Endothelial cell of umbilical vein (primary cell): ENCODE measurements around the gene ALK. TPM values are rescaled to one million over a fixed set of nuclear protein-coding genes. Genes with fewer than 3 reads are reported as not detected.

ENCODE experiments used
- BruUV-seq: library from RNA; stranded (reverse); fragments of 400-500 nt; replicated peaks from 2 replicates; lab custom pipeline; 2021; lab: Mats Ljungman, UMichigan
- CTCF ChIA-PET: fragments of 300-600, 350-600 bp; sonication (Branson Sonifier 250); formaldehyde crosslinking; loops from one replicate; lab custom pipeline; 2021; ENCODE audit warnings: antibody characterized with exemption, inconsistent platforms; lab: Charles Lee
- POLR2A ChIA-PET: fragments of 300-600, 350-600 bp; sonication (Branson Sonifier 250); formaldehyde crosslinking; loops from one replicate; lab custom pipeline; 2021; ENCODE audit warnings: antibody characterized with exemption, inconsistent platforms; lab: Charles Lee
- DNase-seq: peaks from one replicate; pipeline ENCODE4 v3.0.0-alpha.2; 2011; ENCODE audit warnings: low read depth, low spot score
- FAIRE-seq: peaks from 2 replicates; lab custom pipeline; 2011; peaks lifted over from hg19 to GRCh38; lab: Jason Lieb, UNC
- H2AFZ ChIP-seq: 2 replicates; pipeline ENCODE4 v1.6.0; 2012; ENCODE audit warnings: low read depth, low read length, control low read depth, inconsistent platforms
- H3K27ac ChIP-seq: 2 replicates; pipeline ENCODE4 v1.5.1; 2011; ENCODE audit warnings: low read depth, mild to moderate bottlenecking, control low read depth, low read length, moderate library complexity; ENCODE audit not compliant: insufficient read depth
- H3K27me3 ChIP-seq, 2 experiments: 2 replicates each; pipeline versions ENCODE4 v1.6.0 to v1.6.1; 2011; ENCODE audit warnings: low read length in 2 of 2, mixed read lengths in 1 of 2; ENCODE audit not compliant: control insufficient read depth in 2 of 2, insufficient read depth in 2 of 2
- H3K36me3 ChIP-seq, 2 experiments: 2 replicates in 1 of 2; 3 replicates in 1 of 2; pipeline ENCODE4 v1.5.1; 2011; ENCODE audit warnings: low read length in 2 of 2, mild to moderate bottlenecking in 1 of 2, moderate library complexity in 1 of 2; ENCODE audit not compliant: control insufficient read depth in 2 of 2, insufficient read depth in 2 of 2; ENCODE audit errors: extremely low read depth in 1 of 2
- H3K4me1 ChIP-seq: 3 replicates; pipeline ENCODE4 v1.5.1; 2011; ENCODE audit warnings: mild to moderate bottlenecking, low read length; ENCODE audit not compliant: control insufficient read depth, insufficient read depth; ENCODE audit errors: extremely low read depth
- H3K4me2 ChIP-seq: 2 replicates; pipeline ENCODE4 v1.6.1; 2011; ENCODE audit warnings: low read length, control low read depth, mixed read lengths; ENCODE audit not compliant: insufficient read depth
- H3K4me3 ChIP-seq, 3 experiments: fragments of 200-600 bp in 1 of 3; sonication (generic), shearing (Covaris generic) in 1 of 3; replicated peaks in 1 of 3; 2 replicates each; pipeline ENCODE4 v1.5.1; 2011 to 2016; ENCODE audit warnings: control low read depth in 3 of 3, low read length in 3 of 3, mild to moderate bottlenecking in 2 of 3, inconsistent platforms in 1 of 3, low read depth in 1 of 3, moderate library complexity in 1 of 3; ENCODE audit not compliant: insufficient read depth in 1 of 3
- H3K79me2 ChIP-seq: 2 replicates; pipeline ENCODE4 v1.6.0; 2012; ENCODE audit warnings: low read length, inconsistent platforms; ENCODE audit not compliant: control insufficient read depth, insufficient read depth
- H3K9ac ChIP-seq: replicated peaks from 2 replicates; pipeline ENCODE3; 2011; ENCODE audit warnings: low read length, control low read depth; ENCODE audit not compliant: insufficient read depth; ENCODE audit errors: extremely low read depth
- H3K9me1 ChIP-seq: replicated peaks from 3 replicates; pipeline ENCODE4 v1.6.0; 2011; ENCODE audit warnings: mild to moderate bottlenecking, low read length; ENCODE audit not compliant: control insufficient read depth, insufficient read depth; ENCODE audit errors: extremely low read depth
- H3K9me3 ChIP-seq: replicated peaks from 2 replicates; pipeline ENCODE4 v1.5.1; 2012; ENCODE audit warnings: low read length, inconsistent platforms; ENCODE audit not compliant: control insufficient read depth, insufficient read depth
- H4K20me1 ChIP-seq: replicated peaks from 2 replicates; pipeline ENCODE3; 2011; ENCODE audit warnings: mild to moderate bottlenecking, low read length; ENCODE audit not compliant: control insufficient read depth, insufficient read depth; ENCODE audit errors: extremely low read depth
- EZH2 ChIP-seq: IDR thresholded peaks from 2 replicates; pipeline ENCODE4 v1.6.1; 2012; ENCODE audit warnings: borderline replicate concordance, low read depth, mild to moderate bottlenecking, moderate library complexity, low read length, inconsistent platforms; ENCODE audit not compliant: severe bottlenecking
- FOS ChIP-seq: IDR thresholded peaks from 2 replicates; pipeline ENCODE4 v1.6.1; 2011; ENCODE audit warnings: mild to moderate bottlenecking, low read length, moderate library complexity, borderline replicate concordance; ENCODE audit not compliant: insufficient read depth
- GATA2 ChIP-seq: IDR thresholded peaks from 2 replicates; pipeline ENCODE4 v1.7.0; 2011; ENCODE audit warnings: low read depth, mild to moderate bottlenecking, moderate library complexity, mixed read lengths, low read length; ENCODE audit not compliant: insufficient read length, insufficient read depth
- JUN ChIP-seq: IDR thresholded peaks from 2 replicates; pipeline ENCODE4 v1.6.1; 2011; ENCODE audit warnings: borderline replicate concordance, low read depth; ENCODE audit not compliant: insufficient read length, insufficient read depth
- MYC ChIP-seq: IDR thresholded peaks from one replicate; pipeline ENCODE4 v1.6.1; 2011; ENCODE audit warnings: mild to moderate bottlenecking, low read depth, low read length
- POLR2A ChIP-seq: IDR thresholded peaks from 2 replicates; pipeline ENCODE4 v1.6.1; 2012; ENCODE audit warnings: low read depth, mild to moderate bottlenecking, control low read depth, low read length
- POLR2AphosphoS5 ChIP-seq: IDR thresholded peaks from 2 replicates; pipeline ENCODE4 v1.6.1; 2012; ENCODE audit warnings: low read depth, mild to moderate bottlenecking, control low read depth, low read length, moderate library complexity; ENCODE audit not compliant: insufficient read depth
- dilution Hi-C: fragments of 300-500 bp; cut with MboI; formaldehyde crosslinking; loops from one replicate; pipeline ENCODE4 v1.15.0; 2019; ENCODE audit warnings: low sequenced_read_pairs; ENCODE audit not compliant: extremely low pct_ligation_motif_present
- intact Hi-C: fragments of 100-400 bp; cut with micrococcal nuclease; formaldehyde crosslinking; loops from one replicate; pipeline ENCODE4 v1.10.0; 2022
- polyA plus RNA-seq, 4 experiments: library from polyadenylated mRNA; depleted of rRNA in 3 of 4; stranded (reverse) in 3 of 4; unstranded in 1 of 4; fragments of >200 nt; gene quantifications; 2 replicates each; pipeline versions ENCODE4 v1.2.1 to v1.2.3, GENCODE V29; 2011 to 2012; ENCODE audit warnings: missing spikeins in 1 of 4
- total RNA-seq: library from RNA; stranded (reverse); gene quantifications from 2 replicates; pipeline ENCODE4 v1.2.3, GENCODE V29; 2021
- TF ChIP-seq, protein P1 (sequence below), 2 donors: IDR thresholded peaks; 1 replicate in 1 of 2; 2 replicates in 1 of 2; pipeline ENCODE4 v1.5.1; 2011; ENCODE audit warnings: low read length in 2 of 2, mild to moderate bottlenecking in 2 of 2, moderate library complexity in 2 of 2, control low read depth in 1 of 2, inconsistent platforms in 1 of 2, low read depth in 1 of 2; ENCODE audit not compliant: insufficient read depth in 1 of 2; ENCODE audit errors: extremely low read depth in 1 of 2

ALK gene
- total and polyA plus RNA-seq, 2 donors (not counting 3 experiments of a cell fraction or from before 2014, with no cell fraction given) = not detected

GRCh38 chr2:29940706-29941105 lies 19.3 kb upstream of the ALK start:
- FAIRE-seq (no peak), DNase-seq (no peak)
- Histone ChIP-seq H3K27ac (no peak overlapping the region), H3K9me3 (peaks cover 2% of the 10 kb centered on the region), H3K4me3 (no peak overlapping the region), H3K9me1 (no peaks in the 10 kb centered on the region), H3K4me2 (no peak overlapping the region), H3K79me2 (no peaks in the 10 kb centered on the region), H3K4me1 (no peaks in the 10 kb centered on the region), H3K36me3 (no peaks in the 10 kb centered on the region), H4K20me1 (no peaks in the 10 kb centered on the region), H2AFZ (no peak overlapping the region), H3K9ac (no peak overlapping the region), H3K27me3 (no peaks in the 10 kb centered on the region)
- BruUV-seq = no TSS peak
- CTCF ChIA-PET = interaction anchor here (0.6 to 0.7 kb wide), 2 partner anchors 8 to 111 kb away, joined by 3 read pairs; no protein-coding TSS in a partner anchor
- POLR2A ChIA-PET = interaction anchor here (0.7 kb wide), 1 partner anchor 203 kb away, joined by 10 read pairs; no protein-coding TSS in a partner anchor
- TF ChIP-seq POLR2A (no peak), MYC (no peak), EZH2 (no peak), POLR2AphosphoS5 (no peak), GATA2 (no peak), FOS (no peak), JUN (no peak)
- TF ChIP-seq, protein P1, sequence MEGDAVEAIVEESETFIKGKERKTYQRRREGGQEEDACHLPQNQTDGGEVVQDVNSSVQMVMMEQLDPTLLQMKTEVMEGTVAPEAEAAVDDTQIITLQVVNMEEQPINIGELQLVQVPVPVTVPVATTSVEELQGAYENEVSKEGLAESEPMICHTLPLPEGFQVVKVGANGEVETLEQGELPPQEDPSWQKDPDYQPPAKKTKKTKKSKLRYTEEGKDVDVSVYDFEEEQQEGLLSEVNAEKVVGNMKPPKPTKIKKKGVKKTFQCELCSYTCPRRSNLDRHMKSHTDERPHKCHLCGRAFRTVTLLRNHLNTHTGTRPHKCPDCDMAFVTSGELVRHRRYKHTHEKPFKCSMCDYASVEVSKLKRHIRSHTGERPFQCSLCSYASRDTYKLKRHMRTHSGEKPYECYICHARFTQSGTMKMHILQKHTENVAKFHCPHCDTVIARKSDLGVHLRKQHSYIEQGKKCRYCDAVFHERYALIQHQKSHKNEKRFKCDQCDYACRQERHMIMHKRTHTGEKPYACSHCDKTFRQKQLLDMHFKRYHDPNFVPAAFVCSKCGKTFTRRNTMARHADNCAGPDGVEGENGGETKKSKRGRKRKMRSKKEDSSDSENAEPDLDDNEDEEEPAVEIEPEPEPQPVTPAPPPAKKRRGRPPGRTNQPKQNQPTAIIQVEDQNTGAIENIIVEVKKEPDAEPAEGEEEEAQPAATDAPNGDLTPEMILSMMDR (IDR thresholded peaks at IDR 0.05; ENCODE audit: extremely low read depth in 1 of 2, insufficient read depth in 1 of 2, low read depth in 1 of 2, low read length in 2 of 2) = no peak
- dilution Hi-C loops (no loop called here), intact Hi-C loops (no loop called here)
